DOHH2 (cell line): ENCODE results near the gene ANKRD18B.
"Not testable (repeated sequence)": the region's sequence is repeated elsewhere in the genome, so short reads cannot be mapped to it uniquely, and the experiment has no call there.

ENCODE experiments used
- EZH2phosphoT487 ChIP-seq: fragments of 200-600 bp; sonication (generic); IDR thresholded peaks from 2 replicates; pipeline ENCODE4 v1.6.1; 2017; ENCODE audit warnings: borderline replicate concordance, mild to moderate bottlenecking, antibody characterized with exemption, low read length, moderate library complexity, mixed read lengths
- TF ChIP-seq, protein P1 (sequence below): fragments of 200-600 bp; sonication (generic); IDR thresholded peaks from one replicate; pipeline ENCODE4 v1.5.1; 2014; ENCODE audit warnings: antibody characterized with exemption, mild to moderate bottlenecking, low read depth, low read length; ENCODE audit not compliant: poor library complexity, severe bottlenecking

DNA sequence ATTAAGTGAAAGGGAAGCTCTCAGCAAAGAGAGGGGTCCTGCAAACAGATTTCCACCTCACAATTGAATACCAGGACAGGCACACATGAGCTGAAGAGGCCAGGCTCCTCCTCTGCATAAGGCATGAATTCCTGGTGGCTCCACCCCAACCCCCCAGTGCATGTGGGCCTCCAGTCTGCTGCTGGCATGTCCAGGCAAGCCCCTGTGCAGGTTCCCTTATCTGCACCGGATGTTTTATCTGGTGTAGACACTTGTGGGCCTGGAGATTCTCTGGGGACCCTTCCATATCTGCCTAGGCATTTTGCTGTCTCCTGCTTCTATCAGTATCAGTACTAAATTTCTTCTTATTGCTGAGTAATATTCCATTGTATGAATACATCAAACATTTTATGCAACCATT lies 36.2 kb downstream of the ANKRD18B start:
- TF ChIP-seq, protein P1, sequence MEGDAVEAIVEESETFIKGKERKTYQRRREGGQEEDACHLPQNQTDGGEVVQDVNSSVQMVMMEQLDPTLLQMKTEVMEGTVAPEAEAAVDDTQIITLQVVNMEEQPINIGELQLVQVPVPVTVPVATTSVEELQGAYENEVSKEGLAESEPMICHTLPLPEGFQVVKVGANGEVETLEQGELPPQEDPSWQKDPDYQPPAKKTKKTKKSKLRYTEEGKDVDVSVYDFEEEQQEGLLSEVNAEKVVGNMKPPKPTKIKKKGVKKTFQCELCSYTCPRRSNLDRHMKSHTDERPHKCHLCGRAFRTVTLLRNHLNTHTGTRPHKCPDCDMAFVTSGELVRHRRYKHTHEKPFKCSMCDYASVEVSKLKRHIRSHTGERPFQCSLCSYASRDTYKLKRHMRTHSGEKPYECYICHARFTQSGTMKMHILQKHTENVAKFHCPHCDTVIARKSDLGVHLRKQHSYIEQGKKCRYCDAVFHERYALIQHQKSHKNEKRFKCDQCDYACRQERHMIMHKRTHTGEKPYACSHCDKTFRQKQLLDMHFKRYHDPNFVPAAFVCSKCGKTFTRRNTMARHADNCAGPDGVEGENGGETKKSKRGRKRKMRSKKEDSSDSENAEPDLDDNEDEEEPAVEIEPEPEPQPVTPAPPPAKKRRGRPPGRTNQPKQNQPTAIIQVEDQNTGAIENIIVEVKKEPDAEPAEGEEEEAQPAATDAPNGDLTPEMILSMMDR, result not testable (repeated sequence)
- not testable (repeated sequence) for TF ChIP-seq EZH2phosphoT487
